HG03108 (cell line): ENCODE data around the gene EXTL2.
"Not testable (repeated sequence)": the region's sequence is repeated elsewhere in the genome, so short reads cannot be mapped to it uniquely, and the experiment has no call there.

ENCODE experiments used
- ATAC-seq: cut with Tn5 transposase; IDR thresholded peaks from one replicate; pipeline ENCODE4 v1.9.1; 2021; ENCODE audit warnings: moderate library complexity; ENCODE audit not compliant: unreplicated experiment

Gene EXTL2

GRCh38 chr1:100903777-100904176 lies 9.1 kb upstream of the EXTL2 start:
- no peak for ATAC-seq

- ATAC-seq: no peak
These were observed 7.7 kb upstream of the EXTL2 start for GRCh38 chr1:100902365-100902764.

DNA sequence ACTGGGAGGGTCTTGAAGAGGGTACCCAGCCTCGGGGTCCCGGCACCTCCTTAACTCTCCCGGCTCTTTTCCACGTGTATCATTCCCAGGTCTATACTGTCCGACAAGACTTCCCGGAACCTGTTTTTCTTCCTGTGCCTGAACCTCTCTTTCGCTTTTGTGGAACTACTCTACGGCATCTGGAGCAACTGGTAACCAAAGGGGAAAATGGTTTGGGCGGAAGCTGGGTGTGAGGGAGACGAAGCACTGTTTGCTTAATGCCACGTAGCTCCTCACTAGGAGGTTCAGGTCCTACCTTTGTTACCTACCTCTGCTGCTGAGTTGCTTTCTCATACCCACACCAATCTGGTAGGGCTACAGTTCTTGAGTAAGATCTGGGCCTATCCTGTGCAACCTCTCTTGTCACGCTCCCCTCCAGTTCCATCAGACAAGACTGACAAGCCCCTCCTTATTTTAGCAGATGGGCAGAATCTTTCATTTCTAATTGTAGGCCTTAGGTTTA lies 1.9 kb upstream of the EXTL2 start:
- peak; percentile 30 for ATAC-seq

GRCh38 chr1:100895540-100896480 lies 1.2 kb upstream of the EXTL2 start, which contains the start of gene SLC30A7:
SLC30A7 (plus strand) TSS chr1:100896090; CDS start chr1:100896263, 173 bp downstream.
- ATAC-seq: peak; percentile 78

DNA sequence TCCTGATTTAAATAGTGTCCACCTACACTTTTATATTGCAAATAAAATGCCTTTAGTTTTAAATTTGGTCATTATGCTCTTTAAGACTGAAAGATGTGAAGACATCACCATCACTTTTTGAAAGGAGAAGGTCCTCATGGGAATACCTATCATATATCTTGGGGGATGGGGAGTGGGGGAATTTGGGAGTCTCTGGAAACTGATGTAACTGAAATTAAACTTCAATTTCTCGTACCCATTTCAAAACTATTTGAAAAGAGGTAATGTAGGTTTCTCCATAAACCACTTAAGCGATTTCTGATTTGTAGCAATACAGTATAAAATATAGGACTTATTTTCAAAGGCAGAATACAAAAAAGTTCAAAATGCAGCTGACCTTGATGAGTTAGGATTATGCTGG lies 924 bp downstream of the EXTL2 start:
- no peak for ATAC-seq

DNA sequence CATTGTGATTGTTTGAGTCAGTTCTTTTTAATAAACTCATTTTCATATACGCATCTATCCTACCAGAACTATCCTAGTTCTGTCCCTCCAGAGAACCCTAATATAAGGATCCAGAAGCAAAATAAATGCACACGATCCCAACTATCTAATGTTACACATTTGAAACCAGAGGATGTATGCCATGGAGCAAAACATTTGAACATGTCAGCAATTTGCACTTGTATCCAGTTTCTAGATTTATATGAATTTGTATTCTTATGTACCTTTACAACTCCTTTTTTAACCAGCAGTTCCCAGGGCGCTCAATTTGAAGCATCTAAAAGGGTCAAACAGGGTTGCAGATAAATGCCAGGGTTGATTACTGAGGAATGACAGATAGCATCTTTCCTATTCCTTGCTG lies 2.1 kb downstream of the EXTL2 start:
- no peak for ATAC-seq

DNA sequence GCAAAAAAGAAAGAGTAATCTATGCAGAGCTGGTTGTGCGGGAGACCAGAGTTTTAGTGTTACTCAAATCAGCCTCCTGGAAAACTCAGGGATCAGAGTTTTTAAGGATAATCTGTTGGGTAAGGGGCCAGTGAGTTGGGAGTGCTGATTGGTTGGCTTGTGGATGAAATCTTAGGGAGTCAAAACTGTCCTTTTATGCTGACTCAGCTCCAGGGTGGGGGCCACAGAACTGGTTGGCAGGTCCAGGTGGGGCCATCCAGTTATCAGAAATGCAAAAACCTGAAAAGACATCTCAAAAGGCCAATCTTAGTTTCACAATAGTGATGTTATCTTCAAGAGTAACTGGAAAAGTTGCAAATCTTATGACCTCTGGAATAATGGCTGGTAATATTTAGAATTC lies 3.3 kb downstream of the EXTL2 start:
- ATAC-seq: no peak

GRCh38 chr1:100889869-100890482 lies 4.7 kb downstream of the EXTL2 start:
- ATAC-seq: not testable (repeated sequence)

GRCh38 chr1:100889007-100889406 lies 5.6 kb downstream of the EXTL2 start:
- ATAC-seq: not testable (repeated sequence)

DNA sequence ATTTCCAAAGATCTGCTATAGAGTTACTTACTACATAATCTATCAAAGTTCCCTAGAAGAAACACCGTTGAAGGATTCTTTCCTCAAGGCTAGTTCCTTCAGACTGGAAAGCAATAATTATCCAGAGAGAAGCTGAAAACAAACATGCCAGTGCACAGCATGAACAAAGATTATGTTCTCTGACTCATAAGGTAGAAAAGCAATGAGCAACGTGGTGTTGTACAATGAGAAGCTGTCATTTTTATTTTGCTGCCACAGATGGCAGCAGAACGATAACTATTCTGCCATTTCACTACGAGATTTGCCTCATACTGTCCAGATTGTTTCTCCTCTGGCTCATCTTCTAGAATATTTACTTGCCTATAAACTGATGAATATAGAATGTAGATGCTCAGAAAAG lies 10.7 kb downstream of the EXTL2 start:
- ATAC-seq: no peak

- no peak for ATAC-seq
These were observed 11.9 kb downstream of the EXTL2 start for GRCh38 chr1:100882698-100883097.

DNA sequence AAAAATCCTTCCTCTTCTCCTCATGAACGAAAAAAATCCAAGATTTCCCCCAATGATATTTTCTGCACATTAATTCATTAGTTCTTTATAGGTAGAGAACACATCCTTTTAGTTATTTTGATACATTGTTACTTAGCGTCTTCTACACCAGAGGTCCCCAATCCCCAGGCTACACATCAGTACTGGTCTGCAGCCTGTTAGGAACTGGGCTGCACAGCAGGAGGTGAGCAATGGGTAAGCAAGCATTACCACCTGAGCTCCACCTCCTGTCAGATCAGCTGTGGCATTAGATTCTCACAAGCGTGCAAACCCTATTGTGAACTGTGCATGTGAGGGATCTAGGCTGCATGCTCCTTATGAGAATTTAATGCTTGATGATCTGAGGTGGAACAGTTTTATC lies 13.0 kb downstream of the EXTL2 start:
- no peak for ATAC-seq

- no peak for ATAC-seq
These were observed 15.2 kb downstream of the EXTL2 start for GRCh38 chr1:100879422-100879821.

DNA sequence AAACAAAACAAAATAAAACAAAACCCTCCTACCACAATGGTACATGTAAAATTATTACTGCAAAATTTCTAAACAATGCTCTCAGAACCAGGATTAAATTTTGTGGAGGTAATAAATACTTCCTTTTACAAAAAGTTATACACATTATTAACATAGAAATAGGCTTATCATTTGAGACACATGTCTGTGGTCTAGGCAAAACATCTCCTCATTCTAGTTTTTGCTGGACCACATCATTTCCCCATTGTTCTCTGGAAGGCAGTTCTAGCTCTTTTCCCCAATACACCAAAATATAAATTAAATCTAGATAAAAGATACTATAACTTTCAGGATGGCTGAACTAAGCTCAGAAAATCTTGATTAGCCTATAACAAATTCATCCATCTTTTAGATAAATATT lies 18.4 kb downstream of the EXTL2 start:
- ATAC-seq: no peak

- ATAC-seq: no peak
These were observed 19.4 kb downstream of the EXTL2 start for GRCh38 chr1:100875228-100875627.

GRCh38 chr1:100874433-100874832 lies 20.2 kb downstream of the EXTL2 start:
- no peak for ATAC-seq

DNA sequence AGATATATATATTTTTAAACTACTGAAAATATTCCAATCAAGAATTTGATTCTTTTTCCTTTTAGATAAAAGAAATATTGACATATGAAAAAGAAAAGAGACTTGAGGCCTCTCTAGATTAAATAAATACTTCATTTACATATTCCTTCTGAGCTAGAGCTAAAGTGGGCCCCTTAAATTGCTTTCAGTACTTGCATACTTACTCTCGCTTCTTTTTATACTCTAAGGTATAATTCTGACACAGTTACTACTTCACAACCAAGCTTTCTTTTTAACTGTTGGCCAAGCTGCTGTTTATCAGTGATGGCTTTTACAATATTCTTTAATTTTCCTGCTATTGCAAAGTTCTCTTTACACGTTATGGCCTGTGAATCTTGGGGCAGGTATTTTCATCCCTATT lies 24.6 kb downstream of the EXTL2 start:
- ATAC-seq: no peak

GRCh38 chr1:100868364-100868995 lies 26.2 kb downstream of the EXTL2 start:
- ATAC-seq: no peak

DNA sequence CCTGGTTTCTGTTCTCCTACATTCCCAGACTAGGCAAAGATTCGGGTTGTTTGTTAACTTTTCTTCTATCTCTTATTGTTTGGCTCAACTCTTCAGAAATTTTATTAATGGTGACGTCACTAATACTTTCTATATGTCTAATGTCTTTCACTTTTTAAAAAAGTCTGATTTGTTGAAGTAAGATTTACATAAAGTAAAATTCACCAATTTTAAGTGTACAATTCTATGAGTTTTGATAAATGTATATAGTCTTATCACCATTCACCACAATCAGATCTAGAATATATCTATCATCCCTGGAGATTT lies 27.8 kb downstream of the EXTL2 start:
- ATAC-seq: no peak

GRCh38 chr1:100866041-100866900 lies 28.4 kb downstream of the EXTL2 start:
- ATAC-seq: no peak

DNA sequence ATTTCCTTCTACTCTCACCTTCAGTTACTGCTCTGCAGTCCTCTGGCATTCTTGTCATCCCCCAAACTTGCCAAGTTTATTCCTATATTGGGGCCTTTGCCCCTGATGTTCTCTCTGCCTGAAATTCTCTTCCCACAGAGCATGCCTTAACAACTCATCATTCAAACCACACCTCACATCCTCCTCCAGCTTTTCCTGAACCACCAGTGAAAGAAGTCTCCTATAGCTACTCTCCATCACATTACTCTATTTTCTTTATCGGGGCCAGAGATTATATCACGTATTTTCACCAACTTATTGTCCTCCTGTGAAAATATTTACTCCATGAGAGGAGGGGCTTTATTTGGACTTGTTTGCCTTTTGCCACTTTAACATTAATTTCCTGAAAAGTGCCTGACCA lies 32.1 kb downstream of the EXTL2 start:
- no peak for ATAC-seq
